B cell (primary cell): Measurements from ENCODE around the gene FAM174C. TPM values are rescaled to one million over a fixed set of nuclear protein-coding genes. Genes with fewer than 3 reads are reported as not detected.

ENCODE experiments used
- ATAC-seq: fragments of 200-7000 bp; cut with Tn5 transposase; one replicate; pipeline ENCODE4 v1.10.0; 2021; ENCODE audit warnings: low read depth, mild to moderate bottlenecking, moderate number of reproducible peaks, moderate library complexity
- CTCF ChIA-PET: fragments of 350-600 bp; sonication (Branson Sonifier 250); formaldehyde crosslinking; loops from one replicate; lab custom pipeline; 2021; ENCODE audit warnings: antibody characterized with exemption, inconsistent platforms; lab: Charles Lee
- POLR2A ChIA-PET: fragments of 350-600 bp; sonication (Branson Sonifier 250); formaldehyde crosslinking; loops from one replicate; lab custom pipeline; 2021; ENCODE audit warnings: antibody characterized with exemption; lab: Charles Lee
- DNase-seq: peaks from one replicate; pipeline ENCODE4 v3.0.0; 2013
- H2AFZ ChIP-seq: 2 replicates; pipeline ENCODE4 v1.6.1; 2012; ENCODE audit warnings: mild to moderate bottlenecking, low read depth, low read length; ENCODE audit not compliant: insufficient read depth, poor library complexity, severe bottlenecking
- H3K27ac ChIP-seq, 2 donors: 1 replicate in 1 of 2; 2 replicates in 1 of 2; pipeline ENCODE4 v1.5.1; 2012 to 2013; ENCODE audit warnings: low read length in 2 of 2, mild to moderate bottlenecking in 2 of 2, moderate library complexity in 1 of 2
- H3K27me3 ChIP-seq, 4 experiments: fragments of 200-600 bp in 1 of 4; sonication (generic) in 1 of 4; replicated peaks in 1 of 4; 1 replicate in 2 of 4; 2 replicates in 2 of 4; pipeline versions ENCODE4 v1.6.1 to v1.7.0; 2013 to 2016; ENCODE audit warnings: low read length in 3 of 4, mild to moderate bottlenecking in 2 of 4, mixed read lengths in 1 of 4, moderate library complexity in 1 of 4; ENCODE audit not compliant: insufficient read depth in 4 of 4, control insufficient read depth in 3 of 4; ENCODE audit errors: control extremely low read depth in 1 of 4
- H3K36me3 ChIP-seq, 2 experiments: replicated peaks in 1 of 2; 1 replicate in 1 of 2; 2 replicates in 1 of 2; pipeline versions ENCODE4 v1.6.1 to v1.7.1; 2013; ENCODE audit warnings: low read length in 1 of 2; ENCODE audit not compliant: insufficient read depth in 2 of 2, control insufficient read depth in 1 of 2; ENCODE audit errors: control extremely low read depth in 1 of 2, extremely low read depth in 1 of 2
- H3K4me1 ChIP-seq, 2 donors: fragments of 200-600 bp in 1 of 2; sonication (generic) in 1 of 2; 1 replicate in 1 of 2; 2 replicates in 1 of 2; pipeline versions ENCODE4 v1.5.1 to v1.6.1; 2013 to 2017; ENCODE audit warnings: low read length in 2 of 2; ENCODE audit not compliant: control insufficient read depth in 2 of 2, insufficient read depth in 2 of 2
- H3K4me2 ChIP-seq: replicated peaks from 2 replicates; pipeline ENCODE3; 2012; ENCODE audit warnings: mild to moderate bottlenecking, low read depth, low read length; ENCODE audit not compliant: poor library complexity, severe bottlenecking
- H3K4me3 ChIP-seq, 5 experiments: fragments of 200-600 bp in 1 of 5; sonication (generic) in 1 of 5; 1 replicate in 3 of 5; 2 replicates in 2 of 5; pipeline versions ENCODE4 v1.5.1 to v1.7.0; 2011 to 2016; ENCODE audit warnings: low read length in 4 of 5, mild to moderate bottlenecking in 4 of 5, low read depth in 2 of 5, control low read depth in 1 of 5, moderate library complexity in 1 of 5; ENCODE audit not compliant: insufficient read depth in 1 of 5; ENCODE audit errors: control extremely low read depth in 1 of 5, extremely low read depth in 1 of 5
- H3K79me2 ChIP-seq: fragments of 200-600 bp; sonication (generic); one replicate; pipeline ENCODE4 v1.6.0; 2016; ENCODE audit warnings: low read length; ENCODE audit not compliant: control insufficient read depth, insufficient read depth
- H3K9ac ChIP-seq: fragments of 200-600 bp; sonication (generic); 2 replicates; pipeline ENCODE4 v1.6.1; 2017; ENCODE audit warnings: mild to moderate bottlenecking, low read length, moderate library complexity
- H3K9me3 ChIP-seq, 3 donors: one replicate each; pipeline versions ENCODE4 v1.6.1 to v1.7.1; 2013; ENCODE audit warnings: low read length in 2 of 3; ENCODE audit not compliant: control insufficient read depth in 2 of 3, insufficient read depth in 1 of 3; ENCODE audit errors: control extremely low read depth in 1 of 3
- H4K20me1 ChIP-seq: 2 replicates; pipeline ENCODE4 v1.6.0; 2012; ENCODE audit warnings: mild to moderate bottlenecking, low read length; ENCODE audit not compliant: insufficient read depth, control insufficient read depth, poor library complexity, severe bottlenecking
- H3K27ac Mint-ChIP-seq: one replicate; pipeline ENCODE4 v1.8.0; 2021; ENCODE audit warnings: mixed read lengths
- H3K27me3 Mint-ChIP-seq: one replicate; pipeline ENCODE4 v1.8.0; 2021; ENCODE audit warnings: mixed read lengths
- H3K4me1 Mint-ChIP-seq: one replicate; pipeline ENCODE4 v1.8.0; 2021; ENCODE audit warnings: mixed read lengths
- H3K4me3 Mint-ChIP-seq: one replicate; pipeline ENCODE4 v1.8.0; 2021; ENCODE audit warnings: mixed read lengths
- H3K9me3 Mint-ChIP-seq: one replicate; pipeline ENCODE4 v1.8.0; 2022; ENCODE audit warnings: mixed read lengths; ENCODE audit not compliant: insufficient read depth
- EZH2 ChIP-seq: IDR thresholded peaks from 2 replicates; pipeline ENCODE4 v1.6.1; 2012; ENCODE audit warnings: borderline replicate concordance, low read depth, mild to moderate bottlenecking, moderate library complexity, low read length; ENCODE audit not compliant: insufficient read depth, poor library complexity, severe bottlenecking
- WGBS: methylation state at CpG from one replicate; pipeline ENCODE4 v1.1.5; 2013; ENCODE audit warnings: missing lambda C conversion rate; ENCODE audit not compliant: insufficient coverage; 5-methylcytosine and 5-hydroxymethylcytosine counted together
- intact Hi-C: fragments of 100-400 bp; cut with micrococcal nuclease; formaldehyde crosslinking; loops from one replicate; pipeline ENCODE4 v1.10.0; 2022
- polyA plus RNA-seq: library from polyadenylated mRNA; depleted of rRNA; stranded (reverse); fragments of >200 nt; gene quantifications from 2 replicates; pipeline ENCODE4 v1.2.3, GENCODE V29; 2012
- total RNA-seq, 2 donors: library from RNA; stranded (reverse); fragments of 120-200 nt in 1 of 2; gene quantifications; 1 replicate in 1 of 2; 2 replicates in 1 of 2; pipeline versions ENCODE4 v1.2.3 to v1.2.4, GENCODE V29; 2013 to 2022
- TF ChIP-seq, protein P1 (sequence below): fragments of 200-600 bp; IDR thresholded peaks from one replicate; pipeline ENCODE4 v1.8.0; 2022; ENCODE audit warnings: antibody characterized with exemption, mild to moderate bottlenecking

The FAM174C gene
- total and polyA plus RNA-seq, 2 donors (not counting 1 experiment from before 2014, with no cell fraction given) = 41.1 to 70.6 TPM

DNA sequence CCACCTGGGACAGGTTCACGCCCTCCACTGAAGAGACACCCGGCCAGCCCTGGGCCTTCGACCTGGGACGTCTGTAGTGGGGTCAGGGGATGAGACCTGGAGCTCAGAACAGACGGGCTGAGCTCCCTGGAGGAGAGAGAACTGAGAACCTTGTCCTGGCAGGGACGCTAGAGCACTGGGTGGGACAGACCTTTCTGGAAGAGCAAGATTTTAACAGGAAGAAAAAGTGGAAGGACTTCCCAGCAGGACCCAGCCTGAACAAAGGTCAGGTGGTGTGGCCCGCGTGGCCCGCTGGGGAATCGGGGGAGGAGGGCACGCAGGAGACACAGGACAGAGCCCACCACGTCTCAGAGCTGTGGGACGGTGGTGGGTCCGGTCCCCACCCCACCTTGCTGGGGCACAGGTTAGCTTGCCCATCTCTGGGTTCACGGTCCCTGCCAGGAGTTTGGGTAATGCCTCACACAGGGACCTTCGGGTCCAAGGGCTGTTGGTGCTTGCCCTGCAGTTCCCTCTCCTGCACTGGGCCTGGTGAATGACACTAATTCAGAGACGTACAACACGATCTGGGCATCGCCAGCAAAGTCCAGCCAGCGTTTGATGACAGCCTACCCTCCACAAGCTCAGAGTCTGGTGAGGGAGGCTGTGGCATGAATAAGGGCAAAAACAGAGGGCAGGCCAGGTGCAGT lies 9.1 kb downstream of the FAM174C start:
- Histone ChIP-seq H2AFZ (no peak overlapping the region), H3K4me2 (no peak overlapping the region), H3K27me3 (peaks cover 0 to 50% (median 20%) of the 10 kb centered on the region in 4 experiments), H3K9me3 (peaks cover 0 to 8% (median 0%) of the 10 kb centered on the region in 3 donors), H3K4me3 (no peak overlapping the region), H3K4me1 (peaks cover 9 to 10% of the 10 kb centered on the region in 2 donors), H3K36me3 (peaks cover 0 to 7% of the 10 kb centered on the region in 2 experiments), H3K79me2 (peaks cover 8% of the 10 kb centered on the region), H3K27ac (no peak overlapping the region), H4K20me1 (peaks cover 15% of the 10 kb centered on the region), H3K9ac (no peak overlapping the region)
- 80% methylated on average over 20 of the region's 20 CpGs for WGBS
- H3K27ac Mint-ChIP-seq = no peak overlapping the region
- ATAC-seq = no peak
- intact Hi-C loops = no loop called here
- H3K9me3 Mint-ChIP-seq = no peaks in the 10 kb centered on the region
- TF ChIP-seq EZH2 = no peak
- TF ChIP-seq, protein P1, sequence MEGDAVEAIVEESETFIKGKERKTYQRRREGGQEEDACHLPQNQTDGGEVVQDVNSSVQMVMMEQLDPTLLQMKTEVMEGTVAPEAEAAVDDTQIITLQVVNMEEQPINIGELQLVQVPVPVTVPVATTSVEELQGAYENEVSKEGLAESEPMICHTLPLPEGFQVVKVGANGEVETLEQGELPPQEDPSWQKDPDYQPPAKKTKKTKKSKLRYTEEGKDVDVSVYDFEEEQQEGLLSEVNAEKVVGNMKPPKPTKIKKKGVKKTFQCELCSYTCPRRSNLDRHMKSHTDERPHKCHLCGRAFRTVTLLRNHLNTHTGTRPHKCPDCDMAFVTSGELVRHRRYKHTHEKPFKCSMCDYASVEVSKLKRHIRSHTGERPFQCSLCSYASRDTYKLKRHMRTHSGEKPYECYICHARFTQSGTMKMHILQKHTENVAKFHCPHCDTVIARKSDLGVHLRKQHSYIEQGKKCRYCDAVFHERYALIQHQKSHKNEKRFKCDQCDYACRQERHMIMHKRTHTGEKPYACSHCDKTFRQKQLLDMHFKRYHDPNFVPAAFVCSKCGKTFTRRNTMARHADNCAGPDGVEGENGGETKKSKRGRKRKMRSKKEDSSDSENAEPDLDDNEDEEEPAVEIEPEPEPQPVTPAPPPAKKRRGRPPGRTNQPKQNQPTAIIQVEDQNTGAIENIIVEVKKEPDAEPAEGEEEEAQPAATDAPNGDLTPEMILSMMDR = no peak
- DNase-seq = peak; percentile 28
- peaks cover 22% of the 10 kb centered on the region for H3K4me1 Mint-ChIP-seq
- CTCF ChIA-PET = interaction anchor here (1.3 kb wide), 1 partner anchor 40 kb away, joined by 4 read pairs; no protein-coding TSS in a partner anchor
- peak overlapping the region; percentile 46 for H3K4me3 Mint-ChIP-seq
- POLR2A ChIA-PET = no interaction called here
- H3K27me3 Mint-ChIP-seq = peaks cover 21% of the 10 kb centered on the region
